K562 (cell line): ENCODE measurements around the gene WDFY2. TPM values are rescaled to one million over a fixed set of nuclear protein-coding genes. Genes with fewer than 3 reads are reported as not detected.

ENCODE experiments used
- ATAC-seq: fragments of 200-7000 bp; cut with Tn5 transposase; 3 replicates; pipeline ENCODE4 v1.9.1; 2020; ENCODE audit warnings: moderate library complexity
- BruUV-seq: library from RNA; stranded (reverse); fragments of 400-500 nt; replicated peaks from 2 replicates; lab custom pipeline; 2021; lab: Mats Ljungman, UMichigan
- CTCF ChIA-PET: fragments of 300-600 bp; formaldehyde crosslinking; extraction: SDS; loops from one replicate; lab custom pipeline; 2021; ENCODE audit warnings: low intra/inter-chr PET ratio; lab: Yijun Ruan, JAX
- POLR2A ChIA-PET: fragments of 300-600, 350-650 bp; sonication (Branson Sonifier 250); formaldehyde crosslinking; extraction: SDS; loops from one replicate; lab custom pipeline; 2021; ENCODE audit warnings: antibody characterized with exemption, inconsistent platforms; lab: Yijun Ruan, JAX
- DNase-seq, 4 experiments: peaks; one replicate each; pipeline versions ENCODE4 v3.0.0 to v3.0.0-alpha.2; 2011 to 2018; ENCODE audit warnings: low spot score in 3 of 4, mixed read lengths in 3 of 4; ENCODE audit errors: extremely low read depth in 1 of 4
- FAIRE-seq: peaks from 2 replicates; lab custom pipeline; 2011; peaks lifted over from hg19 to GRCh38; lab: Jason Lieb, UNC
- H2AFZ ChIP-seq: 2 replicates; pipeline ENCODE4 v1.6.0; 2011; ENCODE audit warnings: low read depth, low read length, control low read depth, inconsistent platforms
- H3K27ac ChIP-seq: fragments of 200-600 bp; 3 replicates; pipeline ENCODE4 v1.8.0; 2011; ENCODE audit warnings: low read depth, mild to moderate bottlenecking, control low read depth, inconsistent platforms, low read length, moderate library complexity, mixed read lengths; ENCODE audit errors: extremely low read depth
- H3K27me3 ChIP-seq, 2 experiments: fragments of 300-600 bp in 1 of 2; 2 replicates in 1 of 2; 3 replicates in 1 of 2; pipeline versions ENCODE4 v1.6.0 to v1.8.0; 2011; ENCODE audit warnings: inconsistent platforms in 2 of 2, low read length in 2 of 2, mild to moderate bottlenecking in 1 of 2, mixed read lengths in 1 of 2, moderate library complexity in 1 of 2; ENCODE audit not compliant: control insufficient read depth in 2 of 2, insufficient read depth in 2 of 2
- H3K36me3 ChIP-seq: fragments of 300-600 bp; 3 replicates; pipeline ENCODE4 v1.8.0; 2011; ENCODE audit warnings: mild to moderate bottlenecking, low read length, inconsistent platforms; ENCODE audit not compliant: control insufficient read depth, insufficient read depth
- H3K4me1 ChIP-seq, 2 experiments: fragments of 200-600 bp in 1 of 2; replicated peaks in 1 of 2; 2 replicates in 1 of 2; 3 replicates in 1 of 2; pipeline versions ENCODE4 v1.5.1 to v1.8.0; 2011; ENCODE audit warnings: inconsistent platforms in 2 of 2, low read length in 2 of 2, mild to moderate bottlenecking in 1 of 2, mixed read lengths in 1 of 2, moderate library complexity in 1 of 2; ENCODE audit not compliant: control insufficient read depth in 2 of 2, insufficient read depth in 2 of 2
- H3K4me2 ChIP-seq: 2 replicates; pipeline ENCODE4 v1.6.1; 2011; ENCODE audit warnings: low read length, control low read depth, inconsistent platforms, mixed read lengths; ENCODE audit not compliant: insufficient read depth
- H3K4me3 ChIP-seq: fragments of 200-600 bp; sonication (generic), shearing (Covaris generic); 2 replicates; pipeline ENCODE4 v1.5.1; 2016; ENCODE audit warnings: control low read depth, inconsistent platforms
- H3K79me2 ChIP-seq: fragments of 200-600 bp; 3 replicates; pipeline ENCODE4 v1.8.0; 2011; ENCODE audit warnings: low read length, inconsistent platforms; ENCODE audit not compliant: control insufficient read depth, insufficient read depth
- H3K9ac ChIP-seq, 2 experiments: 2 replicates each; pipeline versions ENCODE4 v1.6.0 to v1.6.1; 2011; ENCODE audit warnings: low read depth in 2 of 2, low read length in 2 of 2, control low read depth in 1 of 2, inconsistent platforms in 1 of 2, mild to moderate bottlenecking in 1 of 2, mixed read lengths in 1 of 2; ENCODE audit not compliant: insufficient read depth in 1 of 2
- H3K9me1 ChIP-seq: one replicate; pipeline ENCODE4 v1.6.0; 2011; ENCODE audit warnings: inconsistent platforms, mild to moderate bottlenecking, low read length, moderate library complexity; ENCODE audit not compliant: control insufficient read depth, insufficient read depth
- H3K9me3 ChIP-seq: replicated peaks from 2 replicates; pipeline ENCODE4 v1.5.1; 2011; ENCODE audit warnings: low read depth, low read length, inconsistent platforms; ENCODE audit not compliant: control insufficient read depth, insufficient read depth
- H4K20me1 ChIP-seq: replicated peaks from 2 replicates; pipeline ENCODE4 v1.6.1; 2011; ENCODE audit warnings: low read length, inconsistent platforms, mixed read lengths; ENCODE audit not compliant: control insufficient read depth, insufficient read depth
- FOS ChIP-seq: IDR thresholded peaks from 3 replicates; pipeline ENCODE4 v1.6.1; 2011; ENCODE audit not compliant: insufficient read length; ENCODE audit errors: extremely low read depth
- FOXO4 ChIP-seq: fragments of 450-650 bp; formaldehyde crosslinking; IDR thresholded peaks from 2 replicates; pipeline ENCODE4 v1.4.0; 2020; ENCODE audit warnings: mild to moderate bottlenecking, moderate library complexity
- GABPB2 ChIP-seq: fragments of 250-450 bp; sonication (Bioruptor Pico); conservative IDR thresholded peaks from 2 replicates; pipeline ENCODE4 v1.5.1; 2021; ENCODE audit warnings: mild to moderate bottlenecking
- GTF2E2 ChIP-seq: fragments of 200-800 bp; sonication (Bioruptor generic); IDR thresholded peaks from 2 replicates; pipeline ENCODE4 v1.6.1; 2016; ENCODE audit warnings: missing genetic modification characterization, missing compliant biosample characterization
- HNRNPK ChIP-seq: fragments of 200-400 bp; formaldehyde crosslinking; IDR thresholded peaks from one replicate; pipeline ENCODE4 v1.6.1; 2018; ENCODE audit warnings: mild to moderate bottlenecking, low read depth, low read length; ENCODE audit not compliant: poor library complexity, severe bottlenecking
- MYNN ChIP-seq, 2 experiments: sonication (generic); formaldehyde crosslinking in 1 of 2; IDR thresholded peaks; 2 replicates each; pipeline versions ENCODE4 v1.5.0 to v1.6.1; 2016 to 2020; ENCODE audit warnings: antibody characterized with exemption in 1 of 2, missing genetic modification reagents in 1 of 2
- NCOA6 ChIP-seq: fragments of 450-650 bp; IDR thresholded peaks from 2 replicates; pipeline ENCODE4 v1.6.1; 2017; ENCODE audit warnings: mild to moderate bottlenecking
- TFAM ChIP-seq: fragments of 250-450 bp; sonication (Bioruptor Pico); conservative IDR thresholded peaks from 2 replicates; pipeline ENCODE4 v1.5.0; 2021; ENCODE audit warnings: mild to moderate bottlenecking, moderate library complexity
- WGBS: fragments of 100-300 bp; shearing (Covaris generic); methylation state at CpG from one replicate; pipeline ENCODE4 v1.1.6; 2016; ENCODE audit warnings: low coverage, mixed read lengths; ENCODE audit not compliant: insufficient coverage; ENCODE audit errors: missing lambda C conversion rate; 5-methylcytosine and 5-hydroxymethylcytosine counted together
- in situ Hi-C: fragments of 300-500 bp; cut with MboI; formaldehyde crosslinking; loops from 4 replicates; pipeline ENCODE4 v1.15.0; 2018; ENCODE audit warnings: inconsistent platforms, mixed read lengths
- intact Hi-C: fragments of 100-400 bp; cut with micrococcal nuclease; formaldehyde crosslinking; loops from 2 replicates; pipeline ENCODE4 v1.14.2; 2022
- polyA plus RNA-seq, 8 experiments: library from polyadenylated mRNA; depleted of rRNA in 4 of 8; stranded (reverse) in 5 of 8; unstranded in 3 of 8; fragments of >200 nt; fragmentation: Nextera tagmentation in 2 of 8; fragmentation: Illumina TruSeq in 1 of 8; extraction: Ambion mirVana in 2 of 8; extraction: Trizol in 1 of 8; gene quantifications; 2 replicates each; pipeline versions ENCODE4 v1.2.1 to v1.2.3, GENCODE V29; 2011 to 2014; ENCODE audit warnings: inconsistent platforms in 1 of 8, missing spikeins in 1 of 8
- total RNA-seq, 7 experiments: library from RNA; depleted of rRNA in 6 of 7; stranded (reverse); fragments of >200 nt in 6 of 7; fragmentation: Illumina TruSeq in 2 of 7; extraction: Trizol in 2 of 7; gene quantifications; 2 replicates each; pipeline versions ENCODE4 v1.2.1 to v1.2.3, GENCODE V29; 2011 to 2021; ENCODE audit warnings: low replicate concordance in 1 of 7
- TF ChIP-seq, protein P1 (sequence below): IDR thresholded peaks from 2 replicates; pipeline ENCODE4 v1.6.1; 2011; ENCODE audit not compliant: insufficient read length; ENCODE audit errors: extremely low read depth

WDFY2 gene
- total and polyA plus RNA-seq, 9 of the 15 experiments (the other 6 are each of a cell fraction or from before 2014, with no cell fraction given) = 0.66 to 6.4 (median 4.4) TPM

DNA sequence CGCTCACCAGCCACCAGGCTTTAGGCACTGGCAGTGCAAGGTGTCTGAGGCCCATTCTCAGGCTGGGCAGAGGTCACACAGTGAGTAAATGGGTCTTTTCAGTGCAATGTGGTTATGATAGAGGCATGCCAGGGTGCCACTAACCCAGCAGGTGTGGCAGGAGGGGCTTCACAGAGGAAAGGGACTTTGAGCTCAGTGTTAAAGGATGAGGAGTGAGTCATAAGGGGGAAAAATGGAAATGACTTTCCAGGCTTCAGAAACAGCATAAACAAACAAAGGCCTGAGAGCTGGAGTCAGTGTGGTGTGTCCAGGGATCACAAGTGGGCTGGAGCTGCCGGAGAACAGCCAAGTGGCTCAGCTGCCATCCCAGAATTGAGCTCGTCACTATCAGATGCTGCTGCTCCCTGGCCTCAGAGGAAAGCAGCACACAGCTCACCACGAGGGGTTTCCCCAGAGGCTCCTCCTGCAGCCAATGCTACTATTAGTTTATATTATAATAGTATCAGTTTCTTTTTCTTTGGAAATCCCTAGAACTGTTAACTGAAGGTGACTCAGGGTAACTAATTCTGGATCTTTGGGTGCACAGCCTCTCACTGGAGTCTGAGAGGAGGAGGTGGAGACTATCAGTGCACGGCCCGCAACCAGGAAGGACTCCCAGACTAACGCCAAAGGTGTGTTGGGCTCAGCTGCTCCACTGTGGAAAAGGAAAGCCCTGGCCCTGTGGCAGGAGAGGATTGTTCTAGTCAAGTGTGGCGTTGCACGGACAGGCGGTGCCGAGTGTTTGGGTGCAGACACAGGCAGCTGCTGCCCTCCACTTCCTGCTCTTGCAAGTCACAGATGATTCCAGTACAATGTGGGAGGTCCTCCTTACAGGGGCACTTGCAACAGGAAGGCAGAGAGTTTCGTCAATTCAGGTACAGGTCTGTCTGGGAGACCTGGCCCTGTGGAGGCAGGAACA, 180.2 kb downstream of the WDFY2 start:
- POLR2A ChIA-PET = no interaction called here

More for the DNA sequence above, 180.2 kb downstream of the WDFY2 start:
- FAIRE-seq (no peak), ATAC-seq (no peak), DNase-seq (no peak)
- Histone ChIP-seq H4K20me1 (no peaks in the 10 kb centered on the region), H3K27me3 (no peaks in the 10 kb centered on the region), H3K9ac (no peak overlapping the region; a peak in 1 of 4 replicates), H3K36me3 (no peaks in the 10 kb centered on the region), H3K4me1 (peaks cover 0 to 3% of the 10 kb centered on the region in 2 experiments; a peak in 2 of 5 replicates), H2AFZ (no peak overlapping the region), H3K9me1 (no peaks in the 10 kb centered on the region), H3K27ac (no peak overlapping the region), H3K79me2 (no peaks in the 10 kb centered on the region), H3K4me3 (no peak overlapping the region), H3K4me2 (no peak overlapping the region), H3K9me3 (no peaks in the 10 kb centered on the region)
- intact Hi-C loops = no loop called here
- CTCF ChIA-PET = no interaction called here
- in situ Hi-C loops = no loop called here
- BruUV-seq = no TSS peak
- TF ChIP-seq TFAM (no peak), FOS (no peak), MYNN (IDR thresholded peaks at IDR 0.05) (no peak), MYNN (CRISPR knock-in tag; IDR thresholded peaks at IDR 0.05) (no peak), GTF2E2 (tag) (no peak), HNRNPK (no peak), NCOA6 (no peak), FOXO4 (CRISPR knock-in tag) (no peak), GABPB2 (CRISPR knock-in tag) (no peak)
- TF ChIP-seq, protein P1, sequence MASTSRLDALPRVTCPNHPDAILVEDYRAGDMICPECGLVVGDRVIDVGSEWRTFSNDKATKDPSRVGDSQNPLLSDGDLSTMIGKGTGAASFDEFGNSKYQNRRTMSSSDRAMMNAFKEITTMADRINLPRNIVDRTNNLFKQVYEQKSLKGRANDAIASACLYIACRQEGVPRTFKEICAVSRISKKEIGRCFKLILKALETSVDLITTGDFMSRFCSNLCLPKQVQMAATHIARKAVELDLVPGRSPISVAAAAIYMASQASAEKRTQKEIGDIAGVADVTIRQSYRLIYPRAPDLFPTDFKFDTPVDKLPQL = no peak
- WGBS = 77% methylated on average over 11 of the region's 12 CpGs
